ENCODE results near the gene ETV7. TPM values are rescaled to one million over a fixed set of nuclear protein-coding genes. Genes with fewer than 3 reads are reported as not detected.

ETV7 gene
- total and polyA plus RNA-seq, 2 of the 13 experiments (the other 11 are each of a cell fraction or from before 2014, with no cell fraction given): not detected

GRCh38 chr6:36392621-36393020, 5.2 kb upstream of the ETV7 start:
- Histone ChIP-seq H3K27ac (ENCODE audit: extremely low read length, insufficient read depth, low read length) (no peak overlapping the region), H3K27me3 (ENCODE audit: control insufficient read depth in 1 of 2, insufficient read depth in 2 of 2, low read length in 2 of 2) (peaks cover 0 to 38% of the 10 kb centered on the region in 2 experiments; a peak in 4 of 5 replicates), H4K20me1 (ENCODE audit: insufficient read depth, low read length) (no peaks in the 10 kb centered on the region), H3K9ac (ENCODE audit: insufficient read depth, low read depth, low read length) (no peak overlapping the region), H3K4me1 (ENCODE audit: insufficient read depth, low read length) (peaks cover 8% of the 10 kb centered on the region), H3K4me3 (replicated peaks in 1 of 3; ENCODE audit: insufficient read depth in 1 of 3, low read depth in 2 of 3, low read length in 3 of 3) (no peak overlapping the region), H3K9me3 (ENCODE audit: low read length) (no peaks in the 10 kb centered on the region), H2AFZ (ENCODE audit: low read length) (no peak overlapping the region), H3K4me2 (ENCODE audit: low read depth, low read length) (no peak overlapping the region), H3K79me2 (ENCODE audit: insufficient read depth, low read length) (no peaks in the 10 kb centered on the region), H3K36me3 (replicated peaks in 1 of 2; ENCODE audit: control insufficient read depth in 1 of 2, insufficient read depth in 2 of 2, low read length in 2 of 2) (no peaks in the 10 kb centered on the region)
- POLR2A ChIA-PET: no interaction called here
- no peak for DNase-seq (ENCODE audit: low spot score)
- TF ChIP-seq YEATS4 (CRISPR knock-in tag; IDR thresholded peaks at IDR 0.05; ENCODE audit: borderline replicate concordance) (no peak), SMYD3 (CRISPR knock-in tag; IDR thresholded peaks at IDR 0.05) (no peak), TEAD3 (CRISPR knock-in tag; optimal IDR thresholded peaks at IDR 0.05; ENCODE audit: borderline replicate concordance) (no peak), LRRFIP1 (CRISPR knock-in tag; conservative IDR thresholded peaks at IDR 0.05) (no peak), NFAT5 (CRISPR knock-in tag; IDR thresholded peaks at IDR 0.05) (no peak), CTCF (CRISPR knock-in tag; IDR thresholded peaks at IDR 0.05) (no peak), STAG1 (CRISPR knock-in tag; IDR thresholded peaks at IDR 0.05) (no peak), HOXA9 (CRISPR knock-in tag; IDR thresholded peaks at IDR 0.05; ENCODE audit: borderline replicate concordance) (no peak), PBX2 (CRISPR knock-in tag; IDR thresholded peaks at IDR 0.05) (no peak), NR2F1 (CRISPR knock-in tag; IDR thresholded peaks at IDR 0.05) (no peak), ZNF644 (CRISPR knock-in tag; IDR thresholded peaks at IDR 0.05; ENCODE audit: low read depth) (no peak)
- intact Hi-C loops (cut with micrococcal nuclease; ENCODE audit: unreplicated experiment): no loop called here
- in situ Hi-C loops (cut with HindIII; ENCODE audit: extremely low pct_ligation_motif_present, low pct_unique_long_range_greater_than_20kb): no loop called here
- no TSS peak for BruUV-seq (replicated peaks)
- ATAC-seq: peak; percentile 60
- WGBS (ENCODE audit: low lambda C conversion rate): 28% methylated on average over 5 of the region's 5 CpGs
- FAIRE-seq: no peak
- CTCF ChIA-PET (ENCODE audit: low intra/inter-chr PET ratio, low total read pairs): no interaction called here
